HepG2 (cell line): ENCODE data around the gene SOX12. TPM values are rescaled to one million over a fixed set of nuclear protein-coding genes. Genes with fewer than 3 reads are reported as not detected.

ENCODE experiments used
- ATAC-seq: fragments of 200-7000 bp; cut with Tn5 transposase; 3 replicates; pipeline ENCODE4 v1.9.1; 2020; ENCODE audit warnings: mild to moderate bottlenecking, moderate library complexity
- BruUV-seq: library from RNA; stranded (reverse); fragments of 400-500 nt; replicated peaks from 2 replicates; lab custom pipeline; 2021; lab: Mats Ljungman, UMichigan
- CTCF ChIA-PET: fragments of 300-600 bp; formaldehyde crosslinking; extraction: SDS; loops from one replicate; lab custom pipeline; 2021; ENCODE audit warnings: low total read pairs, inconsistent platforms, low intra/inter-chr PET ratio; lab: Yijun Ruan, JAX
- POLR2A ChIA-PET: fragments of 350-600 bp; sonication (Branson Sonifier 250); formaldehyde crosslinking; loops from one replicate; lab custom pipeline; 2020; ENCODE audit warnings: antibody characterized with exemption, inconsistent platforms; lab: Yijun Ruan, JAX
- DNase-seq: peaks from one replicate; pipeline ENCODE4 v3.0.0-alpha.2; 2015; ENCODE audit warnings: low spot score
- FAIRE-seq: peaks from 3 replicates; lab custom pipeline; 2011; peaks lifted over from hg19 to GRCh38; lab: Jason Lieb, UNC
- H2AFZ ChIP-seq: one replicate; pipeline ENCODE4 v1.6.1; 2011; ENCODE audit warnings: low read length, inconsistent platforms
- H3K27ac ChIP-seq: fragments of 300-600 bp; 3 replicates; pipeline ENCODE4 v1.8.0; 2011; ENCODE audit warnings: mixed run types, mild to moderate bottlenecking, mixed read lengths, low read length, inconsistent platforms; ENCODE audit not compliant: insufficient read depth; ENCODE audit errors: extremely low read length
- H3K27me3 ChIP-seq, 2 experiments: fragments of 200-600 bp in 1 of 2; 2 replicates in 1 of 2; 3 replicates in 1 of 2; pipeline versions ENCODE4 v1.6.0 to v1.8.0; 2011; ENCODE audit warnings: low read length in 2 of 2, mild to moderate bottlenecking in 2 of 2, moderate library complexity in 2 of 2, inconsistent platforms in 1 of 2; ENCODE audit not compliant: insufficient read depth in 2 of 2, control insufficient read depth in 1 of 2
- H3K36me3 ChIP-seq, 2 experiments: fragments of 200-600 bp in 1 of 2; replicated peaks in 1 of 2; 2 replicates in 1 of 2; 3 replicates in 1 of 2; pipeline versions ENCODE4 v1.5.1 to v1.8.0; 2011; ENCODE audit warnings: low read length in 2 of 2, inconsistent platforms in 1 of 2; ENCODE audit not compliant: insufficient read depth in 2 of 2, control insufficient read depth in 1 of 2
- H3K4me1 ChIP-seq: 2 replicates; pipeline ENCODE4 v1.5.1; 2012; ENCODE audit warnings: low read length, inconsistent platforms; ENCODE audit not compliant: insufficient read depth
- H3K4me2 ChIP-seq: 2 replicates; pipeline ENCODE4 v1.6.0; 2011; ENCODE audit warnings: low read depth, low read length, inconsistent platforms
- H3K4me3 ChIP-seq, 3 experiments: fragments of 200-600 bp in 1 of 3; sonication (generic), shearing (Covaris generic) in 1 of 3; replicated peaks in 1 of 3; 2 replicates each; pipeline ENCODE4 v1.5.1; 2011 to 2016; ENCODE audit warnings: low read length in 3 of 3, inconsistent platforms in 2 of 3, low read depth in 2 of 3, mild to moderate bottlenecking in 2 of 3, control low read depth in 1 of 3, mixed read lengths in 1 of 3; ENCODE audit not compliant: insufficient read depth in 1 of 3
- H3K79me2 ChIP-seq: one replicate; pipeline ENCODE4 v1.6.1; 2011; ENCODE audit warnings: low read length, inconsistent platforms; ENCODE audit not compliant: insufficient read depth
- H3K9ac ChIP-seq: 2 replicates; pipeline ENCODE4 v1.6.0; 2011; ENCODE audit warnings: mild to moderate bottlenecking, low read depth, low read length, inconsistent platforms; ENCODE audit not compliant: insufficient read depth
- H3K9me3 ChIP-seq: 2 replicates; pipeline ENCODE4 v1.5.1; 2012; ENCODE audit warnings: mild to moderate bottlenecking, low read length
- H4K20me1 ChIP-seq: 2 replicates; pipeline ENCODE4 v1.6.0; 2011; ENCODE audit warnings: inconsistent platforms, mild to moderate bottlenecking, low read length, moderate library complexity; ENCODE audit not compliant: insufficient read depth
- HNF4A ChIP-seq: sonication (generic); formaldehyde crosslinking; IDR thresholded peaks from 2 replicates; pipeline ENCODE4 v1.4.0; 2020; ENCODE audit warnings: missing genetic modification reagents
- LCORL ChIP-seq, 2 experiments: fragments of 450-650 bp in 1 of 2; sonication (generic) in 1 of 2; formaldehyde crosslinking in 1 of 2; IDR thresholded peaks; 2 replicates each; pipeline versions ENCODE4 v1.5.0 to v1.6.1; 2017 to 2020; ENCODE audit warnings: antibody characterized with exemption in 1 of 2, missing genetic modification reagents in 1 of 2
- MED1 ChIP-seq: sonication (generic); formaldehyde crosslinking; IDR thresholded peaks from 2 replicates; pipeline ENCODE4 v1.4.0; 2020; ENCODE audit warnings: missing genetic modification reagents
- NFE2 ChIP-seq: sonication (generic); formaldehyde crosslinking; IDR thresholded peaks from 2 replicates; pipeline ENCODE4 v1.4.0; 2020; ENCODE audit warnings: missing genetic modification reagents
- PAX8 ChIP-seq: sonication (generic); formaldehyde crosslinking; IDR thresholded peaks from 2 replicates; pipeline ENCODE4 v1.8.0; 2022; ENCODE audit warnings: mild to moderate bottlenecking, missing genetic modification reagents, borderline replicate concordance
- RXRB ChIP-seq: IDR thresholded peaks from 2 replicates; pipeline ENCODE4 v1.6.1; 2016; ENCODE audit warnings: borderline replicate concordance, missing genetic modification reagents, missing compliant biosample characterization
- SAP130 ChIP-seq: IDR thresholded peaks from 2 replicates; pipeline ENCODE4 v1.6.1; 2016; ENCODE audit warnings: low read depth
- TBX2 ChIP-seq: sonication (generic); formaldehyde crosslinking; IDR thresholded peaks from 2 replicates; pipeline ENCODE4 v1.5.0; 2020; ENCODE audit warnings: missing genetic modification reagents, mild to moderate bottlenecking, borderline replicate concordance
- WIZ ChIP-seq: sonication (generic); formaldehyde crosslinking; IDR thresholded peaks from 2 replicates; pipeline ENCODE4 v1.5.1; 2020; ENCODE audit warnings: mild to moderate bottlenecking, missing genetic modification reagents
- ZBTB4 ChIP-seq: sonication (generic); formaldehyde crosslinking; IDR thresholded peaks from 2 replicates; pipeline ENCODE4 v1.4.0; 2020; ENCODE audit warnings: missing genetic modification reagents, mild to moderate bottlenecking, borderline replicate concordance
- ZNF687 ChIP-seq: sonication (generic); formaldehyde crosslinking; IDR thresholded peaks from 2 replicates; pipeline ENCODE4 v1.5.1; 2020; ENCODE audit warnings: mild to moderate bottlenecking, missing genetic modification reagents, moderate library complexity
- ZNF709 ChIP-seq: sonication (generic); formaldehyde crosslinking; IDR thresholded peaks from 2 replicates; pipeline ENCODE4 v1.5.0; 2020; ENCODE audit warnings: mild to moderate bottlenecking, missing genetic modification reagents
- ZNF891 ChIP-seq: sonication (generic); formaldehyde crosslinking; IDR thresholded peaks from 2 replicates; pipeline ENCODE4 v1.5.0; 2020; ENCODE audit warnings: mild to moderate bottlenecking, missing genetic modification reagents
- WGBS: methylation state at CpG from one replicate; pipeline ENCODE4 v1.1.6; 2017; ENCODE audit warnings: low lambda C conversion rate; 5-methylcytosine and 5-hydroxymethylcytosine counted together
- in situ Hi-C: cut with HindIII; loops from 2 replicates; pipeline ENCODE4 v1.10.0; 2017; ENCODE audit warnings: low pct_unique_long_range_greater_than_20kb; ENCODE audit not compliant: extremely low pct_ligation_motif_present
- intact Hi-C: fragments of 100-400 bp; cut with micrococcal nuclease; formaldehyde crosslinking; loops from one replicate; pipeline ENCODE4 v1.10.0; 2022; ENCODE audit not compliant: unreplicated experiment
- polyA plus RNA-seq, 8 experiments: library from polyadenylated mRNA; depleted of rRNA in 3 of 8; stranded (reverse) in 7 of 8; unstranded in 1 of 8; fragments of >200 nt; fragmentation: Illumina TruSeq in 4 of 8; extraction: Trizol in 4 of 8; gene quantifications; 2 replicates each; pipeline versions ENCODE4 v1.2.1 to v1.2.3, GENCODE V29; 2011 to 2016; ENCODE audit warnings: low read depth in 4 of 8, missing spikeins in 1 of 8, mixed read lengths in 1 of 8; ENCODE audit not compliant: insufficient read depth in 1 of 8
- total RNA-seq, 5 experiments: library from RNA; depleted of rRNA; stranded (reverse); fragments of >200 nt; fragmentation: Illumina TruSeq; extraction: Trizol; gene quantifications; 2 replicates each; pipeline ENCODE4 v1.2.3, GENCODE V29; 2016; ENCODE audit warnings: low read depth in 1 of 5

The SOX12 gene
- total and polyA plus RNA-seq, 2 of the 13 experiments (the other 11 are each of a cell fraction or from before 2014, with no cell fraction given): 10.0 to 18.7 TPM

- TF ChIP-seq ZNF891 (CRISPR knock-in tag) (0 out of 2 replicates have a peak, but pooled peaks have one; percentile 32), WIZ (no peak), NFE2 (peak; percentile 98), ZBTB4 (CRISPR knock-in tag) (0 out of 2 replicates have a peak, but pooled peaks have one; percentile 41), TBX2 (CRISPR knock-in tag) (0 out of 2 replicates have a peak, but pooled peaks have one; percentile 24), MED1 (CRISPR knock-in tag) (peak; percentile 53; the same call in 1 of the 2 replicates)
Measured at GRCh38 chr20:364905-365794, 39.8 kb downstream of the SOX12 start (continued).

GRCh38 chr20:366041-366718 lies 40.8 kb downstream of the SOX12 start:
- no peaks in the 10 kb centered on the region for H3K36me3 ChIP-seq
- H3K4me1 ChIP-seq: peaks cover 92% of the 10 kb centered on the region
- H4K20me1 ChIP-seq: no peaks in the 10 kb centered on the region
- no peaks in the 10 kb centered on the region for H3K27me3 ChIP-seq
- H3K4me3 ChIP-seq: no peak overlapping the region
- no peaks in the 10 kb centered on the region for H3K9me3 ChIP-seq
- FAIRE-seq (no peak), DNase-seq (no peak), ATAC-seq (no peak)
- H3K9ac ChIP-seq: 0 out of 2 replicates have a peak overlapping the region, but pooled peaks have one; percentile 1
- intact Hi-C loops (no loop called here), in situ Hi-C loops (no loop called here)
- H2AFZ ChIP-seq: no peak overlapping the region
- CTCF ChIA-PET: no interaction called here
- peak overlapping the region; percentile 22 for H3K27ac ChIP-seq
- WGBS: 74% methylated on average over 7 of the region's 7 CpGs
- POLR2A ChIA-PET: interaction anchor here (0.9 to 25.4 kb wide), 6 partner anchors 11 to 65 kb away, joined by 3 to 1587 read pairs (median 6); partner anchors contain the start of genes RBCK1 and TRIB3
- no peak overlapping the region for H3K4me2 ChIP-seq
- no TSS peak for BruUV-seq
- H3K79me2 ChIP-seq: no peaks in the 10 kb centered on the region
- TF ChIP-seq PAX8: no peak
- TF ChIP-seq ZNF709 (CRISPR knock-in tag): no peak
- peak; percentile 64 for TF ChIP-seq HNF4A (CRISPR knock-in tag)
- peak; percentile 46; the same call in 1 of the 2 replicates for TF ChIP-seq RXRB (CRISPR knock-in tag)
- TF ChIP-seq ZNF687 (CRISPR knock-in tag): peak; percentile 48
- peak; percentile 24; the same call in 1 of the 2 replicates for TF ChIP-seq SAP130 (CRISPR knock-in tag)
- TF ChIP-seq LCORL (IDR thresholded peaks at IDR 0.05): no peak
- TF ChIP-seq LCORL (CRISPR knock-in tag; IDR thresholded peaks at IDR 0.05): 0 out of 2 replicates have a peak, but pooled peaks have one; percentile 25
